ENCODE results near the gene DNAJB6.

DNAJB6 gene

GRCh38 chr7:157401567-157402387, 65.0 kb downstream of the DNAJB6 start:
- no peak overlapping the region for H3K4me3 ChIP-seq (ENCODE audit: low read length)
- H3K27ac ChIP-seq (ENCODE audit: low read length): no peak overlapping the region
- peaks cover 15% of the 10 kb centered on the region for H3K36me3 ChIP-seq (ENCODE audit: control insufficient read depth, low read depth, low read length)
- H3K4me1 ChIP-seq (ENCODE audit: control insufficient read depth, low read depth, low read length): no peaks in the 10 kb centered on the region
- H3K9me3 ChIP-seq (ENCODE audit: control insufficient read depth, low read depth, low read length): no peaks in the 10 kb centered on the region
- no peak overlapping the region for H3K9ac ChIP-seq (ENCODE audit: low read length)
- H3K27me3 ChIP-seq (ENCODE audit: control insufficient read depth, insufficient read depth, low read length): no peaks in the 10 kb centered on the region

GRCh38 chr7:157402388-157402703, 65.5 kb downstream of the DNAJB6 start:
- peaks cover 15% of the 10 kb centered on the region for H3K36me3 ChIP-seq (ENCODE audit: control insufficient read depth, low read depth, low read length)
- no peak overlapping the region for H3K4me3 ChIP-seq (ENCODE audit: low read length)
- H3K9me3 ChIP-seq (ENCODE audit: control insufficient read depth, low read depth, low read length): no peaks in the 10 kb centered on the region
- no peak overlapping the region for H3K27ac ChIP-seq (ENCODE audit: low read length)
- no peaks in the 10 kb centered on the region for H3K27me3 ChIP-seq (ENCODE audit: control insufficient read depth, insufficient read depth, low read length)
- H3K4me1 ChIP-seq (ENCODE audit: control insufficient read depth, low read depth, low read length): no peaks in the 10 kb centered on the region
- H3K9ac ChIP-seq (ENCODE audit: low read length): no peak overlapping the region

GRCh38 chr7:157402911-157403534, 66.2 kb downstream of the DNAJB6 start:
- Histone ChIP-seq H3K27me3 (ENCODE audit: control insufficient read depth, insufficient read depth, low read length) (no peaks in the 10 kb centered on the region), H3K9ac (ENCODE audit: low read length) (no peak overlapping the region), H3K9me3 (ENCODE audit: control insufficient read depth, low read depth, low read length) (no peaks in the 10 kb centered on the region), H3K4me3 (ENCODE audit: low read length) (no peak overlapping the region), H3K27ac (ENCODE audit: low read length) (no peak overlapping the region), H3K36me3 (ENCODE audit: control insufficient read depth, low read depth, low read length) (peaks cover 15% of the 10 kb centered on the region), H3K4me1 (ENCODE audit: control insufficient read depth, low read depth, low read length) (no peaks in the 10 kb centered on the region)

- Histone ChIP-seq H3K9ac (ENCODE audit: low read length) (no peak overlapping the region), H3K27ac (ENCODE audit: low read length) (no peak overlapping the region)
Measured at GRCh38 chr7:157403646-157404401, 67.0 kb downstream of the DNAJB6 start.

GRCh38 chr7:157404845-157405481, 68.2 kb downstream of the DNAJB6 start:
- Histone ChIP-seq H3K9me3 (ENCODE audit: control insufficient read depth, low read depth, low read length) (no peaks in the 10 kb centered on the region), H3K27me3 (ENCODE audit: control insufficient read depth, insufficient read depth, low read length) (no peaks in the 10 kb centered on the region), H3K4me1 (ENCODE audit: control insufficient read depth, low read depth, low read length) (no peaks in the 10 kb centered on the region), H3K36me3 (ENCODE audit: control insufficient read depth, low read depth, low read length) (peaks cover 9% of the 10 kb centered on the region), H3K9ac (ENCODE audit: low read length) (no peak overlapping the region), H3K4me3 (ENCODE audit: low read length) (no peak overlapping the region), H3K27ac (ENCODE audit: low read length) (no peak overlapping the region)

More at GRCh38 chr7:157403646-157404401, 67.0 kb downstream of the DNAJB6 start:
- Histone ChIP-seq H3K36me3 (ENCODE audit: control insufficient read depth, low read depth, low read length) (peaks cover 9% of the 10 kb centered on the region), H3K9me3 (ENCODE audit: control insufficient read depth, low read depth, low read length) (no peaks in the 10 kb centered on the region), H3K4me1 (ENCODE audit: control insufficient read depth, low read depth, low read length) (no peaks in the 10 kb centered on the region), H3K4me3 (ENCODE audit: low read length) (no peak overlapping the region), H3K27me3 (ENCODE audit: control insufficient read depth, insufficient read depth, low read length) (no peaks in the 10 kb centered on the region)

GRCh38 chr7:157405501-157405900, 68.7 kb downstream of the DNAJB6 start:
- H3K9me3 ChIP-seq (ENCODE audit: control insufficient read depth, low read depth, low read length): no peaks in the 10 kb centered on the region
- no peaks in the 10 kb centered on the region for H3K4me1 ChIP-seq (ENCODE audit: control insufficient read depth, low read depth, low read length)
- H3K9ac ChIP-seq (ENCODE audit: low read length): no peak overlapping the region
- H3K27ac ChIP-seq (ENCODE audit: low read length): no peak overlapping the region
- no peak overlapping the region for H3K4me3 ChIP-seq (ENCODE audit: low read length)
- no peaks in the 10 kb centered on the region for H3K27me3 ChIP-seq (ENCODE audit: control insufficient read depth, insufficient read depth, low read length)
- H3K36me3 ChIP-seq (ENCODE audit: control insufficient read depth, low read depth, low read length): peaks cover 9% of the 10 kb centered on the region

- Histone ChIP-seq H3K27ac (ENCODE audit: low read length) (no peak overlapping the region), H3K36me3 (ENCODE audit: control insufficient read depth, low read depth, low read length) (peaks cover 9% of the 10 kb centered on the region), H3K4me3 (ENCODE audit: low read length) (no peak overlapping the region), H3K9ac (ENCODE audit: low read length) (no peak overlapping the region), H3K27me3 (ENCODE audit: control insufficient read depth, insufficient read depth, low read length) (no peaks in the 10 kb centered on the region), H3K9me3 (ENCODE audit: control insufficient read depth, low read depth, low read length) (no peaks in the 10 kb centered on the region), H3K4me1 (ENCODE audit: control insufficient read depth, low read depth, low read length) (no peaks in the 10 kb centered on the region)
Measured at GRCh38 chr7:157405914-157406810, 69.4 kb downstream of the DNAJB6 start.

GRCh38 chr7:157406971-157407370, 70.2 kb downstream of the DNAJB6 start:
- Histone ChIP-seq H3K36me3 (ENCODE audit: control insufficient read depth, low read depth, low read length) (peaks cover 9% of the 10 kb centered on the region), H3K27ac (ENCODE audit: low read length) (no peak overlapping the region), H3K9me3 (ENCODE audit: control insufficient read depth, low read depth, low read length) (no peaks in the 10 kb centered on the region), H3K4me1 (ENCODE audit: control insufficient read depth, low read depth, low read length) (no peaks in the 10 kb centered on the region), H3K27me3 (ENCODE audit: control insufficient read depth, insufficient read depth, low read length) (no peaks in the 10 kb centered on the region), H3K9ac (ENCODE audit: low read length) (no peak overlapping the region), H3K4me3 (ENCODE audit: low read length) (no peak overlapping the region)

- Histone ChIP-seq H3K9me3 (ENCODE audit: control insufficient read depth, low read depth, low read length) (no peaks in the 10 kb centered on the region), H3K4me1 (ENCODE audit: control insufficient read depth, low read depth, low read length) (no peaks in the 10 kb centered on the region), H3K27me3 (ENCODE audit: control insufficient read depth, insufficient read depth, low read length) (no peaks in the 10 kb centered on the region), H3K27ac (ENCODE audit: low read length) (no peak overlapping the region), H3K4me3 (ENCODE audit: low read length) (no peak overlapping the region), H3K36me3 (ENCODE audit: control insufficient read depth, low read depth, low read length) (peaks cover 8% of the 10 kb centered on the region), H3K9ac (ENCODE audit: low read length) (no peak overlapping the region)
Measured at GRCh38 chr7:157407512-157408257, 70.9 kb downstream of the DNAJB6 start.

GRCh38 chr7:157408258-157409101, 71.7 kb downstream of the DNAJB6 start:
- H3K9ac ChIP-seq (ENCODE audit: low read length): no peak overlapping the region
- H3K9me3 ChIP-seq (ENCODE audit: control insufficient read depth, low read depth, low read length): no peaks in the 10 kb centered on the region
- H3K27ac ChIP-seq (ENCODE audit: low read length): no peak overlapping the region
- peaks cover 7% of the 10 kb centered on the region for H3K36me3 ChIP-seq (ENCODE audit: control insufficient read depth, low read depth, low read length)
- H3K4me3 ChIP-seq (ENCODE audit: low read length): no peak overlapping the region
- no peaks in the 10 kb centered on the region for H3K27me3 ChIP-seq (ENCODE audit: control insufficient read depth, insufficient read depth, low read length)
- H3K4me1 ChIP-seq (ENCODE audit: control insufficient read depth, low read depth, low read length): peaks cover 5% of the 10 kb centered on the region

Measured in iPS-18a (cell line).